K562 treated with DMSO at 1 percent for 24 hours (cell line): ENCODE results near the gene BBOX1. TPM values are rescaled to one million over a fixed set of nuclear protein-coding genes. Genes with fewer than 3 reads are reported as not detected.

Experiments used
- total RNA-seq: library from RNA; unstranded; fragments of 300-600 nt; gene quantifications from 2 replicates; pipeline ENCODE4 v1.2.3, GENCODE V29; 2022; ENCODE audit warnings: low read depth; ENCODE audit not compliant: insufficient read depth

BBOX1 gene, protein sequence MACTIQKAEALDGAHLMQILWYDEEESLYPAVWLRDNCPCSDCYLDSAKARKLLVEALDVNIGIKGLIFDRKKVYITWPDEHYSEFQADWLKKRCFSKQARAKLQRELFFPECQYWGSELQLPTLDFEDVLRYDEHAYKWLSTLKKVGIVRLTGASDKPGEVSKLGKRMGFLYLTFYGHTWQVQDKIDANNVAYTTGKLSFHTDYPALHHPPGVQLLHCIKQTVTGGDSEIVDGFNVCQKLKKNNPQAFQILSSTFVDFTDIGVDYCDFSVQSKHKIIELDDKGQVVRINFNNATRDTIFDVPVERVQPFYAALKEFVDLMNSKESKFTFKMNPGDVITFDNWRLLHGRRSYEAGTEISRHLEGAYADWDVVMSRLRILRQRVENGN
- total RNA-seq, result not detected in 2 replicates

DNA sequence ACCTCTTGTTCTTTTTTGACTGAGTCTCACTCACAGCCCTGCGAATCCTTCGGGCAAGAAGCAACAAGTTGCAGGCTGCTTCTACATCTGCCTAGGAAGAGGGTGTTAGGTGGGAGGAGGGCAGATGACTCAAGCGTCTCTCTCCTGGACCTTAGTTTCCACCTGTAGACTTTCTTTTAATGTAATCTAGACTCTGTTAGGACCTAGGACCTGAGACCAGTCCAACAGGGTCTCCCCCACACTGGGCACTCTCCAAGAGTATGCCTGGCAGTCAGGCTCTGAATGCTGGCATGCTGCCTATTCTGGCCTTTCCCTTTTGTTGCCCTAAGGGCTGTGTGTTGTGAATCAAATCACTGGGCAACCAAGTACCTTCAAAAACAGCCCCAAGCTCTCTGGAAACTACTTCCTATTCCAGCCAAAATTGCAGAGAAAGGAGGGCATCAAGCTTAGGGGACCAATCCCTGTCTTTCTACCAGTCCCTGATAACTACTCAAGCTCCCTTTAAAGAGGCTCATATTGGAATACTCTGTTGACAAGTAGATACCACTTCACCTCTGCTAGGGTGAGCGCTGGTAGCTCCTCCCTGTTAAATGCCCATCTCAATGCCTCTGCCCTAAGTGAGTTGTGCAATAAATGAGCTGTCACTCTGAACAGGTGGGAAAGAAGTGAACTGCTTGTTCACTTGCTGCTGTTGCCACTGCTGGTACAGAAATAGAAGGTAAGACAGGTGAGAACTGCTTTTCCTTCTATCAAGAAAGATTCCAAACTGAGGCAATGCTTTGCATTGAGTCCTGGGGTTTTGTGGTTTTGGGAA is at the start of gene BBOX1:
Gene BBOX1, plus strand, starts transcription at position 514 of the 814 bp plus-strand sequence. CDS start 14,616 bp downstream, outside the sequence.

DNA sequence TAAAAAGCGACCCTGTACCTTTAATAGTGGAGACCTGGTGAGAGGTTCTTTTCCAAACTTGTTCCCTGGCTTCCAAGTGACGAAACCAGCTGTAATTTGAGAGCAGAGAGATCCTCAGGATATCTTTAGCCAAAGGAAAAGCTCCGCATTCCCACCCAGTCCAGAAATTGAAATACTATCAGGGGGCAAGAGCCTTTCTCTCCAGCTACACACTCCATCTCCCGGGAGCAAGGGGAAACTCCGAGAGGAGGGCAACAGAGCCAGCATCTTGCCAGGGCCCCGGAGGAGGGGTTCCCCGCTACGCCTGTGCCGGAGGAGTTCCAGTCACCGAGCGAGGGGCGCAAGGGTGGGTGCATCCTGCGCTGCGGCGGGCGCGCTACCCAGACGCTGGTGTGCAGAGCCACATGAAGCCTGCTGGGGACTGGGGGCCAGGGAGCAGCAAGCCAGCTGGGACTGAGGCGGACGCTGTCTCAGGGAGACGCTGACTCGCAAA is 46.6 kb upstream of the BBOX1 start, which contains the start of gene FIBIN:
Gene FIBIN, plus strand, starts transcription at position 148 of the 493 bp plus-strand sequence. CDS start 415 bp downstream, outside the sequence.

Other genes with a start within 250 kb of the BBOX1 start
- not detected in 2 replicates for gene FIBIN, start 46.7 kb upstream of the BBOX1 start, total RNA-seq